Stimulated activated naive CD8-positive, alpha-beta T cell treated with anti-CD3 and anti-CD28 coated beads, Interleukin-15, Interleukin-2, amounts not matched to agents 100 U/mL and 50 U/mL, for 24 hours (primary cell): ENCODE measurements around the gene CBLL1.
A peak's percentile ranks its signal among the peaks of the same experiment; 100 is the strongest.

Source experiments
- ATAC-seq: fragments of 150-1000 bp; cut with Tn5 transposase; one replicate; pipeline ENCODE4 v1.10.0; 2021
- DNase-seq: peaks from one replicate; pipeline ENCODE4 v3.0.0; 2021

Gene CBLL1

GRCh38 chr7:107743567-107744344 lies at the start of gene CBLL1:
Gene CBLL1 (plus strand): TSS chr7:107744142. CDS start chr7:107744164, 22 bp downstream.
- peak; percentile 98 for DNase-seq
- peak; percentile 98 for ATAC-seq

DNA sequence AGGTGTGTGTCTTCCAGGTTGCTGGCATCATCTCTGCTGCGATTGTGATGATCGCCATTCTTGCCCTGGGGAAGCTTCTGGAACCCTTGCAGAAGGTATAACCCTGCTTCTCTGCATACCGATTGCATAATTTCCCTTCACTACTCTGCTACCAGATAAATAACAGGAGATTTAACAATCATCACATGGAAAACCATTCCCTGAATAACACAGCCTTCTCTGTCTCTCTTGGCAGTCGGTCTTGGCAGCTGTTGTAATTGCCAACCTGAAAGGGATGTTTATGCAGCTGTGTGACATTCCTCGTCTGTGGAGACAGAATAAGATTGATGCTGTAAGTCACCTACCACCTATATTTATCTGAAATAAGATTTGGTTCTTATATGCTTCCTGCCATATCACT lies 49.6 kb upstream of the CBLL1 start:
- no peak for DNase-seq
- no peak for ATAC-seq

GRCh38 chr7:107696330-107696946 lies 47.5 kb upstream of the CBLL1 start:
- ATAC-seq (peak; percentile 66), DNase-seq (no peak)

GRCh38 chr7:107697321-107698049 lies 46.5 kb upstream of the CBLL1 start:
- DNase-seq = no peak
- no peak for ATAC-seq

DNA sequence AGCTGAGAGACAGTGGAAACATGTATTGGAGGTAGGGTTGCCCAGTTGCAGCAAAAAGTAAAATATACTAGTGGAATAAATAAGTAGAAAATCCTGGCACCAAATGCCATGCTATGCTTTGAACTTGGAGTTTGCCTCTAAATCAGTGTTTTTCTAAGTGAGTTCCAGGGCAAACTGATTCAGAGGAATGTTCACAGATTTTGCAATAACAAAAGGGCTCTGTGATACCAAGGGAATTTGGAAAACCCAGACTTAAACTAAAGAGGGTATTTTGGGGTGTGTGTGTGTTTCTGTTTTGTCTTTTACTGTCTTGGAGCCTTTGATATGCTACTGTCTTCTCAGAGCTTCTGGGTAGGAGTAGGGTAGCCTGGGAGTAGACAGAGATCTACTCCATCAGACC lies 43.4 kb upstream of the CBLL1 start:
- ATAC-seq = no peak

GRCh38 chr7:107701191-107701590 lies 42.8 kb upstream of the CBLL1 start:
- ATAC-seq = no peak
- DNase-seq = no peak

More for the DNA sequence above, 43.4 kb upstream of the CBLL1 start:
- DNase-seq = no peak

GRCh38 chr7:107703219-107703618 lies 40.7 kb upstream of the CBLL1 start:
- no peak for DNase-seq
- no peak for ATAC-seq

DNA sequence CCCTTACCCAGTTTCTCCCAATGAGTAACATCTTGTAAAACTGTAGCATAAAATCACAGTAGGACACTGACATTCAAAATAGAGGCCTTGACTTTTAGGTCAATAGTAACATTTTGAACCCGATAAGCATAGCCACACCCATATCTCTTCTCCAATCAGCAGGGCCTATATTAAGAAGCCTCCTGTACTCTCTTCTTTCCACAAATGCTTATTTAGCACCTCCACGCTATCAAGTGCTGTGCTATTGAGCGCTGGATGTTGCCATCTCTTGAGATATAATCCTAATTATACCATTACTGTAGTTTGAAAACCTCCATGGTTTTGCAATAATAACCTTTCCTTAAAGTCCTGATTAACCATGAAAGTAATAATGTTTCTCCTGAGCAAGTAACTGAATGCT lies 40.1 kb upstream of the CBLL1 start:
- no peak for DNase-seq
- ATAC-seq = no peak

DNA sequence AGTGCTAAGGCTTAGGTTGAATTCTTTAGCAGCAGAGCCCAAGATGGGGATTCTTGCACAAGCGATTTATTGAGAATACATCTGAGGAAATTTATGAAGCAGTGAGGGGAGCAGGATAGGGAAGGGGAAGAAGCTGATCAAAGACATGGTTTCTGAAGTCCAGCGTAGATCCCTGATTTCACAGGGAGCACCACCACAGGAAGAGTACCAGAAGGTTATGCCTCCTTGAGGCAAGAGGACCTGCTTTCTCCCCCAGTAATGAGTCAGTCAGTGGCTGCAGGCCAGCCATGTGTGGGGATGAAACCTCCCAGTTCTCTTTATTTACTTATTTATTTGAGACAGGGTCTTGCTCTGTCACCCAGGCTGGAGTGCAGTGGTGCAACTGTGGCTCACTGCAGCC lies 35.0 kb upstream of the CBLL1 start:
- ATAC-seq (no peak), DNase-seq (no peak)

GRCh38 chr7:107711301-107711700 lies 32.6 kb upstream of the CBLL1 start:
- DNase-seq (no peak), ATAC-seq (no peak)

DNA sequence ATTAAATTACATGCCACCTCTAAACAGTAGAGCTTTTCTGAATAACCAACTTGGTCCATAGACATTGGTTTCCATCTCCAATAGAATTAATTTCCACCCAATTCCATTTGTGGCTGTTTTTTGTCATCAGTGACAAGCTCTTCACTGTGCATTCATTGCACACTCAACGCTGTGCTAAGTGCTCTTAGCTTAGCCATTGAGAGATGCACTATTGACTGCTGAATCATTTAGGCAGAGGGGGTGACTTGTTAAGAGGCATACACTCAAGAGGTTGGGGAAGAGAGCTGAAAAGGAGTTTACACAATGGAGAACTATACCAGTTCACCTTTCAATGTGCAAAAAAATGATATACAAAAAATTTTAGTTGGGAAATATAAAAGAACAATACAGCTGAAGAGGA lies 31.9 kb upstream of the CBLL1 start:
- DNase-seq = no peak

DNA sequence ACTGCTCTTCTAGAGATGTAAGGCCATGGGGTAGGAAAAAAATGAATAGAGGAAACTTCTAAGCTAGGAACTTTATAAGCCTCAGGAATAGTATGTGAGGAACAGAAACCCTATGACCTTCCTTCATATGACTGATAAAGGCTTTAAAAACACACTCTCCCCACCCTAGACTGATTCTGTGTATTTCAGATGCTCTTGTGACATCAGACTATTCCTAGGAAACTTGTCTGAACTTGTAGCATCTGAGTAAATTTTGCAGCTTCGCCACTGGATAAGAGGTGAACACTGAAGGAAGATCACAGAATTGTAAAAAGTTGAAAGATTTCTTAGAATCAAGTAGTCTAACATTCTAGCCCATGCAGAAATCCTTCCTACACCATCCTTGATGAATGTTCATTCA lies 31.0 kb upstream of the CBLL1 start:
- no peak for DNase-seq
- ATAC-seq = no peak

More for the DNA sequence above, 31.9 kb upstream of the CBLL1 start:
- ATAC-seq = no peak

GRCh38 chr7:107715531-107715930 lies 28.4 kb upstream of the CBLL1 start:
- no peak for ATAC-seq

GRCh38 chr7:107718456-107719193 lies 25.3 kb upstream of the CBLL1 start:
- DNase-seq (no peak), ATAC-seq (no peak)

More at GRCh38 chr7:107715531-107715930, 28.4 kb upstream of the CBLL1 start:
- DNase-seq = no peak

GRCh38 chr7:107721286-107721685 lies 22.7 kb upstream of the CBLL1 start:
- DNase-seq (no peak), ATAC-seq (no peak)

DNA sequence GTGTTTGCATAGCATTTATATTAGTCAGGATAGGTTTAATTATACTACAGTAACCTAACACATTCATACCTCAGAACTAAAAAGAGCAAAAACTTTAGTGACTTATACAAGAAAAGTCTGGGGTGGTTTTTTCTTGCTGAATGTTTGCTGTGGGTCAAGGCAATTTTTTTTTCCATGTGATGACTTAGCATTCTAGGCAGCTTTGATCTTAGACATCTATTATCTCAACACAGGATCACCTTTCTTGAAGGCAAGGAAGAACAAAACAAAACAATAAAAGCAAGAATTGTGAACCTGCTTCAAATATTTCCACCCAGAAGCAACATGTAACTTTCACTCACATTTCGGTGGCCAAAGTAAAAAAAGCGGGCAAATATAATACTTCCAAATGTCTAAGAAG lies 20.7 kb upstream of the CBLL1 start:
- no peak for DNase-seq

DNA sequence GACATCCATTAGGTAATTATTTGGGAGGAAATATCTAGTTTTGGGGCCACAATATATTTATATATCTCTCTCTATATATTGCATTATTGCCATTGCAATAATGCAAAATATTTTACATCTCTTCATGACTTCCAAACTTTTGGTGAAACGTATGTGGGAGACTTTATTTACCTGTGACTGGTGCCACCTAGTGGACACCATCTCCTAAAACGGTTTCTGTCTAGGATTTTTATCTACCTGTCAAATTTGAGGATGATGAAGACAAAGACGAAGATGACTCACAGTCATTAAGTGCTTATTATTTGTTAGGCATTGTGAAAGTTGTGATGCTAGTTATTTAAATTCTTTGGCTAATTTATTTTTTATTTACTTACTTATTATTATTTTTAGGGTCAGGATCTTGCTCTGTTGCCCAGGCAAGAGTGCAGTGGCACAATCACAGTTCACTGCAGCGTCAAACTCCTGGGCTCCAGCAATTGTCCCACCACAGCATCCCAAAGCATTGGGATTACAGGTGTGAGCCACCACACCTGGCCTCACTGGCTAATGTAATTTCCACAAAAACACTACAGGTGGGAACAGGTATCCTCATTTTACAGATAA lies 18.7 kb upstream of the CBLL1 start:
- no peak for ATAC-seq
- DNase-seq = peak; percentile 48

More for the DNA sequence above, 20.7 kb upstream of the CBLL1 start:
- ATAC-seq = no peak

DNA sequence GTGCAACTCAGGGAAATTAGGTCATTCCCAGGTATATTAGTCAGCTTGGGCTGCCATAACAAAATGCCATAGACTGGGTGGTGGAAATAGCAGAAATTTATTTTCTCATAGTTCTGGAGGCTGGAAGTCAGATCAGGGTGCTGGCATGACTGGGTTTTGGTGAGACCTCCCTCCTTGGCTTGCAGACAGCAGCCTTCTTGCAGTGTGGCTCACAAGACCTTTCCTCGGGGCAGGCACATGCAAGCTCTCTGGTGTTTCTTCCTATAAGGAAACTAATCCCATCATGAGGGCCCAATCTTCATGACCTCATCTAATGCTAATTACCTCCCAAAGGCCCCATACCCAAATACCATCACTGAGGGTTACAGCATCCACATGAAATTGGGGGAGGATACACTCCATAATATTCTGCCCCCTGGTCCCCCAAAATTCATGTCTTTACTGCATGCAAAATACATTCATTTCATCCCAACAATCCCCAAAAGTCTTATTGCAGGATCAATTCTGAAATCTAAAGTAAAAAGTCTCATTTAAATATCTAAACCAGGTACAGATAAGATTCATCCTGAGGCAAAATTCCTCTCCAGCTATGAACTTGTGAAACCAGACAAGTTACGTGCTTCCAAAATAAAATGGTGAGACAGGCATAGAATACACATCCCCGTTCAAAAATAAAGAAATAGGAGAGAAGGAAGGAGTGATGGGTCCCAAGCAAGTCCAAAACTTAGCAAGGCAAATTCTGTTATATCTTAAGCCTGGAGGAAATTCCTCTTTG lies 17.4 kb upstream of the CBLL1 start:
- DNase-seq = no peak
- ATAC-seq = no peak

- DNase-seq (no peak), ATAC-seq (no peak)
Measured at GRCh38 chr7:107728276-107728675, 15.7 kb upstream of the CBLL1 start.

DNA sequence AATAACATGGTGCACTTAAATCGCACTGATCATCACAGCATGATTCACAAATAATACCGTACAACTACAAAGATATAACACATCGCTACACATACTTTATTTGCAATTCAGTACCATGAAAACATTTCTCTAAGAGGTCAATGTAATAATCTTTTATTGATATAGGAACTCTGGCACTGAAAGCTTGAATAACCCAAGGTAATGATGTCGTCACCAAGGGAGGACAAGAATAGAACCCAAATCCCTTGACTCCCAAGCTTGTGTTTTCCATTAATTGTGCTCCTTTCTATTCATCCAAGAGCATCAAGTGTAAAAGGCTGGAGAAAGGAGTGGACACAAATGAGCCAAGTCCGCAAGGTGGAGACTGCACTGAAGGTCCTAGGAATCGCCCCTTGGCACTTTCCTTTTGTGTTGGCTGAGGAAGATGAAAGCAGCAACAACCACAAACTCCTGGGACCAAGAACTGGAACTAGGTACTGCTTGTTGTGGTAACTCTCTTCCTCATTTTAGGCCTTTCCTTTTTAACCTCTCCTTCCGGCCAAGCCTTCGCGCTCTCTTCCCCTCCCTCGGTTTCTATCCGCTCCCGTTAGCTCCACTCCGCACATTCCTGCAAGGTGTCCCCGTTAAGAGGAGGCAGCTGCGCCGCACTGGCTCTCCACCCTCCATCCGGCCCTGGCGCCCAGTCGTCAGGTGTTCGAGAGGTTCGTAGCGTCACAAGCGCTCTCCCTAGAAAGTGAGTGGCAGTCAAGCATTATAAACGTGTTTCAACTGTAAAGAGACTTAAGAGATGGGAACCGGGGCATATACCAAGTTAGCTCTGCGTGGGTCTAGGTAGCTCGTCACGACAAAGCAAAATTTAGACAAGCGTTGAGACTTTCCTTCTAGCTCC lies 1.0 kb upstream of the CBLL1 start:
- peak; percentile 21 for ATAC-seq
- peak; percentile 69 for DNase-seq
